ENCODE measurements around the gene BUD31.

GRCh38 chr7:99395616-99396327 lies 13.0 kb upstream of the BUD31 start:
- TF ChIP-seq POLR2A (IDR thresholded peaks at IDR 0.05) (no peak), POLR2AphosphoS5 (IDR thresholded peaks at IDR 0.05) (no peak), CTCF (IDR thresholded peaks at IDR 0.05) (no peak)
